ENCODE results near the gene RHOA.
"Not testable (repeated sequence)": the region's sequence is repeated elsewhere in the genome, so short reads cannot be mapped to it uniquely, and the experiment has no call there.

Gene RHOA

DNA sequence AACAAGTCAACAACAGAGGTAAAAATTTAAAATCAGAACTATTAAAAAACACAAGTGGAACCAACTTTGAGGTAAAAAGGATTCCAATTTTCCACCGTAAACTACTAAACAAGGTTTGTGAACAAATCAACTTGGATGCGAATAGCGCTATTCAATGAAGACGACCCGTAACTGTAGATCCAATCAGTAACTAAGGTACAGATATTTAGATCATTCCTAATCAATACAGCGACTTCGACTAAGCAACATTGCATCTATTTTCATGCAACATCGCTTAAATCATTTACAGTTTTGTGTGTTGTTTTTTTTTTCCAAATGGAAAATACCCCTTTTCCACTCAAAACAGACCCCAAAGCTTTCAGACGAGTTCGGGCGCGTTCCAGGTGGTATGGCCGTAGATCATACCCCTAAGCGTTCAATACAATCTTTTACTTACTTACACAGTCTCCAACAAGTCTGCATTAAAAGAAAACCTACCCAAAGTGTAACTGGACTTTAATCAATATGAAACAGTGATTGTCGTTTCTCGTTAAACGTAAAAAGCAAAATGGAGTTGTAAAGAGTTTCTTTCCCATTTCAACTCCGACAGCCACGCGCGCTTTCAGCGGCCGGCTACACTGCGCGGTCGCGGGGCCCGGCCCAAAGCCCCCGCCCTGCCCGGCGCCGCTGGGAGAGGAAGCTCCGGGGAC is 786 bp downstream of the RHOA start:
- DNase-seq, result no peak

DNA sequence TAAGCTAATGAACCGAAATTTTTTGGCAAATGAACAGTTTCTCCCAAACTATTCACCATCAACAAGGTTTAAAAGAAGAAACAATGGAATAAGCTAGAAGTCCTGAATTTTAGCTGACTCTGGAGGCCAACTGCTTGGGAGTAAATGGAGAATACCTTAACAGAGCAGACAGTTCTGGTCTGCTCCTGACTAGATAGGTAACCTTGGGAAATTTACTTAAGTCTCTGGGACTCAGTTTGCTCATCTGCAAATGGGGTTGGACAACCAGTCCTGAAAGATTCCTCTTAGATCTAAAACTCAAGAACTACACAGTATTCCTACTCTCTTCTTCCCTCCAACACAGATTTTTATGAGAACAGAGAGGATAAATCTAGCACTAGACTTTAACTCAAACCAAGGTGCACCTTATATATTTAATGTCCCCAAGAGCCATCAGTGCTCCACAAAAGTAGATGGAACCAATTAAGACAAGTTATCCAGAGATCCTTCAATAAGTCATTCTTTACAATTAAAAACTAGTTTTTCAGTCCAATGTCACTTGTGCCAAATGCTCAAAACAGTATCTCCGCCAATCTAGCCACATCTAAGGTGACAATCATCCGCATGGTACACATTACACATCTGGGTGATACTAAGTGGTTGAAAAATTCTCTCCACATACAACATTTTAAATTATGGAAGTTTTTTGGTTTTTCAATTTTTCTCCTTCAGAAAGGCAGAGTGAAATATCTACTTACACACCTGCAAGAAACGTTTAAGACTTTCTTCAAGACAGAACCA is 1.5 kb downstream of the RHOA start:
- no peak for DNase-seq

DNA sequence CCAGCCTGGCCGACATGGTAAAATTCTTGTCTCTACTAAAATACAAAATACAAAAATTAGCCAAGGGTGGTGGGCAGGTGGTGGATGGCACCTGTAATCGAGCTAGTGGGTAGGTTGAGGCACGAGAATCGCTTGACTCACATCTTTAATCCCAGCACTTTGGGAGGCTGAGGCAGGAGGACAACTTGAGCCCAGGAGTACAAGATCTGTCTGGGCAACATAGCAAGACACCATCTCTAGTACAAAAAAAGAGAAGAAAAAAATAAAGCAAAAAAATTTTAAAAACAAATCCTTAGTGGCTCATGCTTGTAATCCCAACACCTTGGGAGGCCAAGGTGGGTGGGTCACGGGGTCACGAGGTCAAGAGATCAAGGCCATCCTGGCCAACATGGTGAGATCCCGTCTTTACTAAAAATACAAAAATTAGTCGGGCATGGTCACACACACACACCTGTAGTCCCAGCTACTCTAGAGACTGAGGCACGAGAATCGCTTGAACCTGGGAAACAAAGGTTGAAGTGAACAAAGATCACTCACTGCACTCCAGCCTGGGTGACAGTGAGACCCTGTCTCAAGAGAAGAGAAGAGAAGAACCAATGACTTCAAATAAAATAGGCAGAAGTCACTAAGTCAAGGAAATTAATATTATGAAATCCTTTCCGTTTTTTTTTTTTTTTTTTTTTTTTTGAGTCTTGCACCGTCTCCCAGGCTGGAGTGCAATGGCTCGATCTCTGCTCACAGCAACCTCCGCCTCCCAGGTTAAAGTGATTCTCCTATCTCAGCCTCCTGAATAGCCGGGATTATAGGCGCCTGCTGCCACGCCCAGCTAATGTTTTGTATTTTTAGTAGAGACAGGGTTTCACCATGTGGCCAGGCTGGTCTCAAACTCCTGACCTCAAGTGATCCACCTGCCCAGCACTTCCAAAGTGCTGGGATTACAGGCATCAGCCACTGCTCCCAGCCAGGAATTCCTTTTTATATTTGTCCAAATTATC is 4.9 kb downstream of the RHOA start:
- no peak for DNase-seq

DNA sequence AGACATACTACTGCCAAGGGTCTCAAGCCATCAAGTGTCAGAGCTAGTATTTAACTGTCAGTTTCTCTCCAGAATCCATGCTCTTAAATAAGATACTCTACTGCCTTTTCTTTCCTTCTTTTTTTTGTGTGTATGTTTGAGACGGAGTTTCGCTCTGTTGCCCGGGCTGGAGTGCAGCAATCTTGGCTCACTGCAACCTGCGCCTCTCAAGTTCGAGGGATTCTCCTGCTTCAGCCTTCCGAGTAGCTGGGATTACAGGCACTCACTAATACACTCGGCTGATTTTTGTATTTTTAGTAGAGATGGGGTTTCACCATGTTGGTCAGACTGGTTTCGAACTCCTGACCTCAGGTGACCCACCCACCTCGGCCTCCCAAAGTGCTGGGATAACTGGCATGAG is 6.2 kb downstream of the RHOA start:
- DNase-seq, result not testable (repeated sequence)

DNA sequence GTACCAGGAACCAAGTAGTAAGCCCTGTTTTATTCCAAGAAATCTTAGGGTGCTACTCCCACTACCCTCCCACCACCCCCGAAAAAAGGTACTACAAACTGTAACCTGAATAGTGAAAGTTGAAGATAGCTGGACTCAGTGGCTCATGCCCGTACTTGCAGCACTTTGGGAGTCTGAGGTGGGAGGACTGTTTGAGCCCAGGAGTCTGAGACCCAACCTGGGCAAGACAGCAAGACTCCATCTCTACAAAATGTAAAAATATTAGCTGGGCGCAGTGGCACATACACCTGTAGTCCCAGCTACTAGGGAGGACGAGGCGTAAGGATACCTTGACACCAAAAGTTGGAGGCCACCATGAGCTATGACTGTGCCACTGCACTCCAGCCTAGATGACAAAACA is 7.9 kb downstream of the RHOA start:
- DNase-seq, result no peak

DNA sequence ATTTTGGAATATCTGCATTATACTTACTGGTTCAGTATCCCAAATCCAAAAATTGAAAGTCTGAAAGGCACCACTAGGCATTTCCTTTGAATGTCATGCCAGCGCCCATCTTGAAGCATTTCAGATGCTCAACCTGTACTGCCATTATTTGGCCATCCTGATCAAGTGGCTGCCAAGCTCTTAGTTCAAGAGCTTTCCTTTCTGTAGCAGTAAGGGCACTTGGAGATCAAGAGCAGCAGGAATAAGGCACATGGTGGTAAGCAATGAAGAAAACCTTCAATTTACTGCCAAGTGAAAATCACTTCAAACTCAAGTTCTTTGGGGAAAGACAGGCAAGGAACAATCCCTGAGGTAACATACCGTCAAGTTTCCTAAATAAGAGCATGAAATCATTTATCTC is 10.0 kb downstream of the RHOA start:
- DNase-seq, result no peak

DNA sequence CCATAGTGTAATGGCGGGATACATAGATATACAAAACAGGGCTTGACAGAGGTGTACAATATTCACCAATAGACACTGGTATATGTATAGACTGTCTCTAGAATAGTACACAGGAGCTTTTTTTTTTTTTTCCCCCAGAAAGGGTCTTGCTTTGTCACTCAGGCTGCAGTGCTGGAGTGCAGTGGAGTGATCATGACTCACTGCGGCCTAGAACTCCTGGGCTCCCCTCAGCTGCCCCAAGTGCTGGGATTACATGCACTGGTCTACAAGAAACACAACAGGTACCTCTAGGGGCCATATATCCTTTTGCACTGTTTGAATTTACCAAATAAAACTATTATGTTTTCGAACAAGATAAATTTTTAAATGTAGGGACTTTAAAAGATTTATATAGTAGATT is 12.3 kb downstream of the RHOA start:
- DNase-seq, result no peak

DNA sequence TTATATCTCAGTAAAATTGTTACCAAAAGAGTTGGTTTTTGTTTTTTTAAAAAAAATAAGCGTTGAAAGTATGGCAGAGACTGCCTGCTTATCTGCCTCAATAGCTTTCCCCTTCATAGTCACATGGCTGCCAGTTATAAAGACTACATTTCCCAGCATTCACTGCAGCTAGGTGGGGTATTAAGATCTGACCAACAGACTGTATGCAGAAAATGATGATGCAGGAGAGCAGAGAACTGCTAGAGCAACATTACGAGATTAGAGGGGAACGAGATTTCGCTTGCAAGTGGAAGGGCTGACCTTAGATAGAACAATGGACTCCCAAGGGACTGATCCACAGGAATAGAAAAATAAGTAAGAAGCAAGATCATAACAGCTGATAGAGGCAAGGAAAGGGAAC is 14.3 kb downstream of the RHOA start:
- no peak for DNase-seq

DNA sequence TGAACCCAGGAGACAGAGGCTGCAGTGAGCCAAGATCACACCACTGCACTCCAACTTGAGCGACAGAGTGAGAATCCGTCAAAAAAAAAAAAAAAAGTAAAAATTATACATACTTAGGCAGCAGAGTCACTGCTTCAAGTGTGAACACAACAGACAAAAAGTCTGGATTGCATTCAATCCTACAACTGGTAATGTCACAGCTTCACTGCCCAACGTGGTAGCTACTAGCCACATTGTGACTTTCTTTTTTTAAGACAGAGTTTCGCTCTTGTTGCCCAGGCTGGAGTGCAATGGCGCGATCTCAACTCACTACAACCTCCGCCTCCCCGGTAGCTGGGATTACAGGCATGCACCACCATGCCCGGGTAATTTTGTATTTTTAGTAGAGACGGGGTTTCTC is 20.5 kb downstream of the RHOA start:
- not testable (repeated sequence) for DNase-seq

DNA sequence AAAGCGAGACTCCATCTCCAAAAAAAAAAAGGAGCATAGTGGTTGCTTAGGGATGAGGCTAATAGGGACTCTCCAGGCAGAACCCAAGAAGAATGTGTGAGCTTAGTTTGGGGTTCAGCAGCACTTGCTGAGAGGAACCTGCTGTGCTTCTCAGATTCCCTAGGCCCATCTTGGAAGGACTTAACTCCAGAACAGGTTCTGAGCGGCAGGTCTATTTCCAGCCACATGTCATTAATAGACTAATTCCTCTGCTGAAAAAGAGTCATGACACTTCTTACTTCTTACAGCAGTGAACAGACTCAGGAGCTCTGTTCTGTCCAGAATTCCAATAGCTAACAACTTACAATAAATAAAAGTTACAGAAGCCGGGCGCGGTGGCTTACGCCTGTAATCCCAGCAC is 22.5 kb downstream of the RHOA start:
- no peak for DNase-seq

DNA sequence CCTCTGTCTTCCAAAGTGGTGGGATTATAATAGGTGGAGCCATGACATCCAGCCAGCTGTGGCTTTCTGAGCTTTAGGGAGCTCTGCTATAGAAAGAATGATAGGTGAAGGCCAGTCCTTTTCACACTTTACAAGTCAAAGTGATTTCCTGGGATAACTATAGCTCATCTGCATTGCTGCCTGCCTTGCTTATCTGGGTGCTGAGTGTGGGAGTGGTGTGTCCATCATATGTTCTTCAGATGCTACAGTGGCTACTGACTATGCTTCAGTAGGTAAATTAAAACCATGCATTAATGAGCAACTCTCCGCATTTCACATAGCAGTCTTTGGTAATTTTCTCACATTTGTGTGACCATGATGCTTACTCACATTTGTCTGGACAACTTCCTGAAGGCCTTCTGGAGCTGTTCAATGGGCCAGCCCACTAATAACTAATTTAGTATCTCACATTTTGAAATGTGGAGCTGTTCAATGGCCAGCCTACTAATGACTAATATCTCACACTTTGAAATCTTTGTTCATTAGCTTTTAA is 23.4 kb downstream of the RHOA start:
- no peak for DNase-seq

DNA sequence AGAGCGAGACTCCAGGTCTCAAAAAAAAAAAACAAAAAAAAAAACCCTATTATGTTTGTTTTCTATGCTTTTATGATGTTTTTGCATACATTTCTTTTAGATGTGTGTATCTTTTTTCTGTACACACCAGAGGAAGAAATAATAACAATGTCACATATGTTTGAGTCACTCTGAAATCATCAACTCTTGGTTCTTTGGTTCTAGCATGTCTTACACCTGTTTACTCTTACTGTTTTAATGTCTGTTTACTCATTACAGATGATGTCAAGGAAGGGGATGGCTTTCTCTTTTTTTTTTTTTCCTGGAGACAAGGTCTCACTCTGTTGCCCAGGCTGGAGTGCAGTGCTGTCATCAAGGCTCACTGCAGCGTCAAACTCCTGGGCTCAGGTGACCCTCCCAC is 24.1 kb downstream of the RHOA start:
- no peak for DNase-seq

DNA sequence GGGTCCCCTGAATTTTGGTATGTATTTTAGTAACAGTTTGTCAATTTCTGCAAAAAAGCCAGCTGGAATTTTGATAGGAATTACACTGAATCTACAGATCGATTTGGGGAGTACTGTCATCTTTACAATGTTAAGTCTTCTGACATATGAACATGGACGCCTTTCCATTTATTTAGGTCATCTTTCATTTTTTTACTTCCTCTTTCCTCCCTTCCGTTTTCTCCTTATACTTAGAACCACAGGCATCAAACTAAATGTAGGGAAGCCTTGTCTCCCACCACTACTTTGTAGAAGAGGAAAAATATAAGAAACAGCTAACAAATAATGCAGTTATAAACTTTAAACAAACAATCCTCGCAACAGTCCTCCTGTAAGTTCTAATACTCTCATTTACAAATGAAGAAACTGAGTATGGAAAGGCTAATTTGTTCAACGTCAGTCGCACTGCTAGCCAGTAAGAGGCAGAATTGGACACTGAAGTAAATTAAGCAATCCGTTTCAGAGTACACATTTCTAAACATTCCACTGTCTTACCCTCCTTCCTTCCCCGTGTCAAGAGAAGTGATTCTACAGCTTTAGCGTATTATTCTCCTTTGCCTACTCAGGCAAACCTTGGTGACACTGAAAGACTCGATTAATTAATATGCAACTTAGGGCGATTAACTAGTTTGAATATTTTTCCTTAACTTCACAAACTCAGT is 25.6 kb downstream of the RHOA start:
- DNase-seq, result no peak

DNA sequence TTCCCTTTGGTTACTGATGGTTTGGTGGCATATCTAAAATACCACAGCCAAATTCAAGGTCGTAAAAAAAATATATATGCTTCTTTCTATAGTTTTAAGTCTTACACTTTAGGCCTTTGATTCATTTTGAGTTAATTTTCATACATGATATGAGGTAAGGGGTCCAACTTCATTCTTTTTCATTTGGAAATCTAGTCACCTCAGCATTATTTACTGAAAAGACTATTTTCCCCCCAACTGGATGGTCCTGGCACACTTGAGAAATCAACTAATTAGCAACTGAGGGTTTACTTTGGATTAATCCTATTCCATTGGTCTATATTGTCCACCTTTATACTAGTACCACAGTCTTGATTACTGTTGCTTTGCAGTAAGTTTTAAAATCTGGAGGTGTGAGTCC is 26.2 kb downstream of the RHOA start:
- no peak for DNase-seq

DNA sequence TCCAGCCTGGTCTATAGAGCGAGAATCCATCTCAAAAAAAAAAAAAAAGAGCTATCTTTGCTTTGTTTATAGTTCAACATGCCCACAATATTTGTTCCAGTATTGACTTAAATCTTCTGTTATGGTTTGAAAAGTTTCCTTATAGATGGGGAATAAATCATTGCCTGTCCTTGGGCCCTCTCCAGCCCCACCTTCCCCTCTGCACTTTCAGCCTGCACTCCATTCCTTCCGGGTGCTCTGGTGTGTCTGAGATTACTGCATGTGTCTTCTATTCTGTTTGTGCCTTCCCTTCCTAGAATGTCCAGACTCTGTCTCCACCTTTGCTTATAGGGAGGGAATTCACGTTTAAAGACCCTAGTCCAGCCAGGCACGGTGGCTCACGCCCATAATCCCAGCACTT is 28.4 kb downstream of the RHOA start:
- DNase-seq, result no peak

DNA sequence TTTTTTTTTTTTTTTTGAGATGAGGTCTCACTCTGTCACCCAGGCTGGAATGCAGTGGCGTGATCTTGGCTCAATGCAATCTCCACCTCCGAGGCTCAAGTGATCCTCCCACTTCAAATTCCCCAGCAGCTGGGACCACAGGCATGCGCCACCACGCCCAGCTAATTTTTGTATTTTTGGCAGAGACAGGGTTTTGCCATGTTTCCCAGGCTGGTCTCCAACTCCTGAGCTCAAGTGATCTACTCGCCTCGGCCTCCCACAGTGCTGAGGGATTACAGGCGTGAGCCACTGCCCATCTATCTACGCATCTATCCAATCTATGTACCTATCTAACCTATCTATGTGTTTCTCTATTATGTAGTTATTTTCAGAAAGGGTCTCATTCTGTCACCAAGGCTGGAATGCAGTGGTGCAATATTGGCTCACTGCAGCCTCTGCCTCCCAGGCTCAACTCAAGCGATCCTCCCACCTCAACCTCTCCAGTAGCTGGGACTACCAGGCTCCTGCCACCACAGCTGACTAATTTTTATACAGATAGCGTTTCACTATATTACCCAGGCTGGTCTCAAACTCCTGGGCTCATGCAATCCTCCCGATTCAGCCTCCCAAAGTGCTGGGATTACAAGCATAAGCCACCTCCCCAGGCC is 33.4 kb downstream of the RHOA start:
- no peak for DNase-seq

DNA sequence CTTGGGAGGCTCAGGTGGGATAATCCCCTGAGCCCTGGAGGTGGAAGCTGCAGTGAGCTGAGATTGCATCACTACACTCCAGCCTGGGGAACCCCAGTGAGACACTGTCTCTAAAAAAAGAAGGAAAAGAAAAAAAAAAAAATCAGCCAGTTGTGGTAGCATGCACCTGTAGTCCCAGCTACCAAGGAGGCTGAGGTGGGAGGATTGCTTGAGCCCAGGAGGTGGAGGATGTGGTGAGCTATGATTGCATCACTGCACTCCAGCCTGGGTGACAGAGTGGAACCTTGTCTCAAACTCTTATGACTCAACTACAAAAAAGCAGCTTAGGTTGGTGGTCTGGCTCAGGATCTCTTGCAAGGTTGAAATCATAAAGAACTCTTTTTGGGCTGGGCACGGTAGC is 34.3 kb downstream of the RHOA start:
- DNase-seq, result peak; percentile 71

DNA sequence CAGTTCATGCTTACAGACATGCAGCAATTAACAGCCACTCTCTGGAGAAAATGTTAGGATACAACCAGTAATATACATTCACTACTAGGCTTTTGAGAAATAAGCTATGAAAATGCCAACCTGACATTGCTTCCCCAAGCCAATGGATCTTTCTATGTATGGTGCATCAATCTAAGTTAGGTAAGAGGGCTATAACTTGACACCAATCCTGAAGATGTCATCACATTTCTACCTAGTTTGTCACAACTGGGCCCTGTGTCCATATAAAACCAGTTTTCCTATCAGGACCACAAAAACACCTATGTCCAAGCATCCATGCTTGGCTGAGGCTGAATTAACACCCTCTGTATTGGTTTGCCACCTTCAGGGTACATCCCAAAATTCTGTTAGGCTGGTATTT is 39.8 kb downstream of the RHOA start:
- DNase-seq, result no peak

DNA sequence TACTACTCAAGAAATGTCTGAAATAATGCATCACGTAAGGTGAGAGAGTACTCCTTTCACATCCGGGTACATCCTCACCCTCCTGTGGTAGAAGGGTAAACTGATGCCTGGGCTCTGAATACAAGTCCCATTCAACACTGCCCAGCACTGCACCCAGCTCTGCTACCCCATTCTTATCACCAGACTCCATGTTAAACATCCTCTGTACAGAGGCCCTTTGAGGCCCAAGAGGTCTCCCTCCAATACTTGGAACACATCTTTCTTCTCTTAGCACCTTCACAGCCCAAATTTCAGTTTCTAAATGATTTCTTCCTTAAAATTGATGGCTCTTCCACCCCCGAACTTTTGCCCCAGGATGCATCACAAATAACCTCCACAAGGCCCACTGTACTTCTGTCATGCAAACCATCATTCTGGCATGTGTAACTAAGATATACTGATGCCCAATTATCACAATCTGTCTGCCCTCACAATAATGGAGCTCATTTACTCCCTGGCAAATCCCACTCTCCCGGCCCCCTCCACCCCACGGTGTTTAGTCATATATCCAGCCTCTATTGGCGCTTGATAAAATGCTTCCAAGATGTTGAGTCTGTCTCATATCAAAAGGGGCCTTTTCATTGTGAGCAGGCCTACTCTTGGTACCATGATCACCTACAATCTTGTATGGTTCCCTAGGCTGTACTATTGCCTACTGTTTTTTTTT is 41.0 kb downstream of the RHOA start:
- DNase-seq, result no peak

DNA sequence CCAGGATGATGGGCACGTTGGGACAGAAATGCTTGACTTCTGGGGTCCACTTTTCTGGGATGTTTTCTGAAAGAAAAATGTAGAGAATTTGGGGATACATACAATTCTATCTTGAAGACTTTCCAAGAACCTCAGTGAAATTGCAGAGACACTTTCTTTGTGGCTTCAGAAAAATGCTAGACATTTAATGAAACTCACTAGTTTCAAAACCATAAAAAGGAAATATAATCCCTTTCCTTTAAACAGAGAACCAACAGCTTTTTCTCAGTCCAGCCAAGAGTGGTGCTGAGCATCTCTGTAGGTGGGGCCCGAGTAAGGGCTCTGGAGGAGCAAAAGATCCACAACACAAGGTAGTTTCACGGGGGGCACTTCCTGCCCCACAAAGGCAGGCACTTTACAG is 49.2 kb downstream of the RHOA start:
- no peak for DNase-seq

DNA sequence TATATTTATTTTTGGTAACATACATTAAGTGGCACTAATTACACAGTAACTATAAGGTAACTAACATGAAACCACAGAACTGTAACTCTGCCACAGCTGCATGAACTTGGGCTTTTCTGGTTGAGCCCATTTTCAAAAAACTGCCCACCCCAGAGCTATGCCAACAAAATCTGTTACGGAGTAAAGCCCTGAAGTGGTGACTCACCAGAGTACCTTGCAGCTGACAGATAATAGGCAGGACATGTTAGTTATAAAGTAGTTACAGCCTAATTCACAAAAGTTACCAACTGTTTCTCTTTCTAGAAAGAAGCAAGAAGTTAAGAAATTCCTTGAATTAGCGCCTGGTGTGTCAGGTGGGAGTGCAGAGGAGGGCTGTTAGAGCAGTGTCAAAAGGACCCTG is 52.2 kb downstream of the RHOA start:
- no peak for DNase-seq

DNA sequence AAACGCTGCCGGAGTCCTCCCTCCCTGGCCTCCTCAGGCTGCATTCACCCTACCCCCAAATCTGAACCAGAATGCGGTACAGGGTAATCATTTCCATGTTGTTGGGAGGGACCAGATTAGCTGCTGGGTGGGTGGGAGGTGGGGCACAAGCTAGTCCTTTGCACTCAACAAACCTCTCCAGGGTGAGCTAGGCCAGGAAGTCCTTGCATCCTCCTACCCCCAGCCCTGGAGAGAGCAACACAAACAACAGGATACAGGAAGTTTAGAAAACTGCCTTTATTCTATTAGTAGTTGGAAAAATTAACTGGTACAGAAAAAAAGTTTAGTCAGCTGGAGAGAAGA is 52.9 kb downstream of the RHOA start:
- DNase-seq, result no peak

Data from activated CD8-positive, alpha-beta memory T cell treated with anti-CD3 and anti-CD28 coated beads, Interleukin-2, amount 50 U/mL, for 48 hours (primary cell).